Fibroblast of lung (primary cell): ENCODE data around the gene CGA. TPM values are rescaled to one million over a fixed set of nuclear protein-coding genes. Genes with fewer than 3 reads are reported as not detected.

Experiments used
- DNase-seq, 2 donors: peaks; one replicate each; pipeline versions ENCODE4 v3.0.0 to v3.0.0-alpha.2; 2010; ENCODE audit warnings: low read depth in 2 of 2
- H2AFZ ChIP-seq: 2 replicates; pipeline ENCODE4 v1.5.1; 2012; ENCODE audit warnings: low read length, control low read depth, inconsistent platforms
- H3K27ac ChIP-seq: 2 replicates; pipeline ENCODE4 v1.5.1; 2011; ENCODE audit warnings: low read length, control low read depth; ENCODE audit not compliant: insufficient read depth
- H3K27me3 ChIP-seq: 2 replicates; pipeline ENCODE4 v1.5.1; 2011; ENCODE audit warnings: mild to moderate bottlenecking, low read length; ENCODE audit not compliant: control insufficient read depth, insufficient read depth
- H3K36me3 ChIP-seq: 2 replicates; pipeline ENCODE4 v1.5.1; 2011; ENCODE audit warnings: low read length; ENCODE audit not compliant: control insufficient read depth, insufficient read depth
- H3K4me1 ChIP-seq: 2 replicates; pipeline ENCODE4 v1.5.1; 2011; ENCODE audit warnings: low read length; ENCODE audit not compliant: control insufficient read depth, insufficient read depth; ENCODE audit errors: extremely low read depth
- H3K4me2 ChIP-seq: 2 replicates; pipeline ENCODE4 v1.5.1; 2011; ENCODE audit warnings: low read length, control low read depth; ENCODE audit not compliant: insufficient read depth; ENCODE audit errors: extremely low read depth
- H3K4me3 ChIP-seq, 4 experiments: fragments of 200-600 bp in 1 of 4; sonication (generic) in 1 of 4; replicated peaks in 1 of 4; 2 replicates each; pipeline ENCODE4 v1.5.1; 2011 to 2016; ENCODE audit warnings: low read length in 4 of 4, low read depth in 3 of 4, mild to moderate bottlenecking in 3 of 4, control low read depth in 2 of 4, inconsistent platforms in 1 of 4, mixed read lengths in 1 of 4; ENCODE audit not compliant: insufficient read depth in 1 of 4; ENCODE audit errors: control extremely low read depth in 1 of 4
- H3K79me2 ChIP-seq: 2 replicates; pipeline ENCODE4 v1.5.1; 2012; ENCODE audit warnings: mild to moderate bottlenecking, low read length, inconsistent platforms; ENCODE audit not compliant: control insufficient read depth, insufficient read depth
- H3K9ac ChIP-seq: 2 replicates; pipeline ENCODE4 v1.5.1; 2011; ENCODE audit warnings: mild to moderate bottlenecking, low read length, control low read depth; ENCODE audit not compliant: insufficient read depth
- H3K9me3 ChIP-seq: 2 replicates; pipeline ENCODE4 v1.5.1; 2012; ENCODE audit warnings: low read depth, low read length; ENCODE audit not compliant: control insufficient read depth, insufficient read depth
- H4K20me1 ChIP-seq: 2 replicates; pipeline ENCODE4 v1.5.1; 2011; ENCODE audit warnings: low read length; ENCODE audit not compliant: control insufficient read depth, insufficient read depth; ENCODE audit errors: extremely low read depth
- EZH2 ChIP-seq: IDR thresholded peaks from 2 replicates; pipeline ENCODE4 v1.5.1; 2012; ENCODE audit warnings: low read length, control low read depth, mild to moderate bottlenecking; ENCODE audit errors: missing control alignments
- polyA plus RNA-seq, 2 donors: library from polyadenylated mRNA; depleted of rRNA in 1 of 2; stranded (reverse) in 1 of 2; unstranded in 1 of 2; fragments of >200 nt; gene quantifications; 2 replicates each; pipeline ENCODE4 v1.2.1, GENCODE V29; 2011 to 2012; ENCODE audit warnings: missing spikeins in 1 of 2
- total RNA-seq: library from RNA; depleted of rRNA; stranded (reverse); fragments of >200 nt; gene quantifications from 2 replicates; pipeline ENCODE4 v1.2.1, GENCODE V29; 2014
- TF ChIP-seq, protein P1 (sequence below), 2 donors: IDR thresholded peaks in 1 of 2; conservative IDR thresholded peaks in 1 of 2; 1 replicate in 1 of 2; 2 replicates in 1 of 2; pipeline ENCODE4 v1.5.1; 2011 to 2012; ENCODE audit warnings: low read length in 2 of 2, control low read depth in 1 of 2, inconsistent platforms in 1 of 2, low read depth in 1 of 2, mild to moderate bottlenecking in 1 of 2

Gene CGA
- total and polyA plus RNA-seq, 2 donors (not counting 1 experiment from before 2014, with no cell fraction given) = 0.18 TPM; not detected in 1

DNA sequence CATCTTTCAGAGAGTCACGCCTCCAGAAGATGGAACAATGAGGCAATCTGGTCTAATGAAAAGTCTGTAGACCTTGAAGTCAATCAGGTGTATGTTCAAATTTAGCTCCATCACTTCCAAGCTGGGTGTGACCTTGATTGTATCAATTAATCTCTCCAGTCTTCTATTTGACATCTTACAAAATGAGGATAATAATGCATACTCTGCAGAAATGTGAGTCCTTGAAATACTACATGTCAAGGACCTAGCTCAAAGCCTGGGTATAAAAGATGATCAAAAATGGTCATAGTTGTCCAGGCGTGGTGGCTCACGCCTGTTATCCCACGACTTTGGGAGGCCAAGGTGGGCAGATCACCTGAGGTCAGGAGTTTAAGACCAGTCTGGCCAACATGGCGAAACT lies 29.8 kb downstream of the CGA start:
- TF ChIP-seq, protein P1, sequence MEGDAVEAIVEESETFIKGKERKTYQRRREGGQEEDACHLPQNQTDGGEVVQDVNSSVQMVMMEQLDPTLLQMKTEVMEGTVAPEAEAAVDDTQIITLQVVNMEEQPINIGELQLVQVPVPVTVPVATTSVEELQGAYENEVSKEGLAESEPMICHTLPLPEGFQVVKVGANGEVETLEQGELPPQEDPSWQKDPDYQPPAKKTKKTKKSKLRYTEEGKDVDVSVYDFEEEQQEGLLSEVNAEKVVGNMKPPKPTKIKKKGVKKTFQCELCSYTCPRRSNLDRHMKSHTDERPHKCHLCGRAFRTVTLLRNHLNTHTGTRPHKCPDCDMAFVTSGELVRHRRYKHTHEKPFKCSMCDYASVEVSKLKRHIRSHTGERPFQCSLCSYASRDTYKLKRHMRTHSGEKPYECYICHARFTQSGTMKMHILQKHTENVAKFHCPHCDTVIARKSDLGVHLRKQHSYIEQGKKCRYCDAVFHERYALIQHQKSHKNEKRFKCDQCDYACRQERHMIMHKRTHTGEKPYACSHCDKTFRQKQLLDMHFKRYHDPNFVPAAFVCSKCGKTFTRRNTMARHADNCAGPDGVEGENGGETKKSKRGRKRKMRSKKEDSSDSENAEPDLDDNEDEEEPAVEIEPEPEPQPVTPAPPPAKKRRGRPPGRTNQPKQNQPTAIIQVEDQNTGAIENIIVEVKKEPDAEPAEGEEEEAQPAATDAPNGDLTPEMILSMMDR (conservative IDR thresholded peaks at IDR 0.05 in 1 of 2, IDR thresholded peaks at IDR 0.05 in 1 of 2; ENCODE audit: low read depth in 1 of 2, low read length in 2 of 2) = no peak
- no peak for TF ChIP-seq EZH2
- Histone ChIP-seq H3K79me2 (no peaks in the 10 kb centered on the region), H3K4me3 (no peak overlapping the region), H2AFZ (no peak overlapping the region), H3K4me1 (no peaks in the 10 kb centered on the region), H3K9ac (no peak overlapping the region), H4K20me1 (no peaks in the 10 kb centered on the region), H3K27me3 (peaks cover 3% of the 10 kb centered on the region), H3K36me3 (no peaks in the 10 kb centered on the region), H3K9me3 (no peaks in the 10 kb centered on the region), H3K4me2 (no peak overlapping the region), H3K27ac (no peak overlapping the region)
- no peak for DNase-seq

DNA sequence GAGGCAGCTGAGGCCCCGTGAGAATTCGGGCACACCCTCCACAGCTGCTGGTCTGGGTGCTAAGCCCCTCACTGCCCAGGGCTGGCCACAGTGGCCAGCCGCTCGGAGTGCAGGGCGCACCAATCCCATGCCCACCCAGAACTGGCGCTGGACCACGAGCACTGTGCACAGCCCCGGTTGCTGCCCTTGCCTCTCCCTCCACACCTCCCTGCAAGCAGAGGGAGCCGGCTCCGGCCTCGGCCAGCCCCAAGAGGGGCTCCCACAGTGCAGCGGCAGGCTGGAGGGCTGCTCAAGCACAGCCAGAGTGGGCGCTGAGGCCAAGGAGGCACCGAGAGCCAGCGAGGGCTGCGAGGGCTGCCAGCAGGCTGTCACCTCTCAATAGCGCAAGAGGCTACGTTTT lies 35.0 kb downstream of the CGA start:
- Histone ChIP-seq H3K36me3 (no peaks in the 10 kb centered on the region), H3K79me2 (no peaks in the 10 kb centered on the region)
- TF ChIP-seq EZH2 = no peak

DNA sequence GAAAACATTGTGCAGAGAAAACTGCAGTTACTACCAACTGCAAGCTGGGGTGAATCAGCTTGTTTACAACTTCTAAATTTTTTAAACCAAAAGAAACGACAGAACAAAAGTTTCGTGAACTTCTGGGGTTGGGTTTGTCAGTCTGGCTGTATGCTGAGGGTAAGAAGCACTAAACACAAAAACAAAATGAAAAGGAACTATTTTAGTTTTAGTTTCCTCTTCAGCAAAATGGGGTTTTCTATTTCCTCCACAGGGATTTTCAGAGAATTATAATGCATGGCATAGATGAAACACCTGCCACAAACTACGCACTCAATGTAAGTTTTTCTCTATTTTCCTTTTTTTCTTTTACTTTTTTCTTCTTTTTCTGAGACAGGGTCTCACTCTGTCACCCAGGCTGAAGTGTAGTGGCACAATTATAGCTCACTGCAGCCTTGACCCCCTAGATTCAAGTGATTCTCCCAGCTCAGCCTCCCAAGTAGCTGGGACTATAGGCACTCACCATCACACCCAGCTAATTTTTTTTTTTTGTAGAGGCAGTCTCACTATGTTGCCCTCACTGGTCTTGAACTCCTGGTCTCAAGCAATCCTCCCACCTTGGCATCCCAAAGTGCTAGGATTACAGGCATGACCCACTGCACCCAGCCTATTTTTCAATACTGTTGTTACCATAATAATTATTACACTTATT lies 40.6 kb downstream of the CGA start:
- no peaks in the 10 kb centered on the region for H4K20me1 ChIP-seq
- H3K36me3 ChIP-seq = no peaks in the 10 kb centered on the region
- H3K79me2 ChIP-seq = no peaks in the 10 kb centered on the region
- no peak for TF ChIP-seq EZH2
- TF ChIP-seq, protein P1 (conservative IDR thresholded peaks at IDR 0.05 in 1 of 2, IDR thresholded peaks at IDR 0.05 in 1 of 2; ENCODE audit: low read depth in 1 of 2, low read length in 2 of 2) = no peak
- no peak overlapping the region for H2AFZ ChIP-seq
- no peak overlapping the region for H3K9ac ChIP-seq
- no peak for DNase-seq
- no peaks in the 10 kb centered on the region for H3K4me1 ChIP-seq
- no peak overlapping the region for H3K27ac ChIP-seq
- no peaks in the 10 kb centered on the region for H3K27me3 ChIP-seq
- no peak overlapping the region for H3K4me3 ChIP-seq
- H3K4me2 ChIP-seq = no peak overlapping the region
- H3K9me3 ChIP-seq = no peaks in the 10 kb centered on the region

More for the DNA sequence above, 35.0 kb downstream of the CGA start:
- no peak overlapping the region for H2AFZ ChIP-seq
- H3K9ac ChIP-seq = no peak overlapping the region
- DNase-seq = no peak
- H3K9me3 ChIP-seq = no peaks in the 10 kb centered on the region
- no peak overlapping the region for H3K27ac ChIP-seq
- H4K20me1 ChIP-seq = no peaks in the 10 kb centered on the region
- H3K27me3 ChIP-seq = peaks cover 3% of the 10 kb centered on the region
- no peaks in the 10 kb centered on the region for H3K4me1 ChIP-seq
- H3K4me3 ChIP-seq = no peak overlapping the region
- H3K4me2 ChIP-seq = no peak overlapping the region
